Hematopoietic multipotent progenitor cell (in vitro differentiated cells): ENCODE results near the gene C19orf73. TPM values are rescaled to one million over a fixed set of nuclear protein-coding genes. Genes with fewer than 3 reads are reported as not detected.
"Not testable (repeated sequence)": the region's sequence is repeated elsewhere in the genome, so short reads cannot be mapped to it uniquely, and the experiment has no call there.

ENCODE experiments used
- DNase-seq, 3 donors: peaks; one replicate each; pipeline ENCODE4 v3.0.0-alpha.2; 2011 to 2015; ENCODE audit warnings: low read depth in 2 of 3, low spot score in 2 of 3
- total RNA-seq: library from RNA; depleted of rRNA; stranded (reverse); fragments of >200 nt; gene quantifications from one replicate; pipeline ENCODE4 v1.2.3, GENCODE V29; 2012

Gene C19orf73
- total RNA-seq, 1 donor, result 7.0 TPM

DNA sequence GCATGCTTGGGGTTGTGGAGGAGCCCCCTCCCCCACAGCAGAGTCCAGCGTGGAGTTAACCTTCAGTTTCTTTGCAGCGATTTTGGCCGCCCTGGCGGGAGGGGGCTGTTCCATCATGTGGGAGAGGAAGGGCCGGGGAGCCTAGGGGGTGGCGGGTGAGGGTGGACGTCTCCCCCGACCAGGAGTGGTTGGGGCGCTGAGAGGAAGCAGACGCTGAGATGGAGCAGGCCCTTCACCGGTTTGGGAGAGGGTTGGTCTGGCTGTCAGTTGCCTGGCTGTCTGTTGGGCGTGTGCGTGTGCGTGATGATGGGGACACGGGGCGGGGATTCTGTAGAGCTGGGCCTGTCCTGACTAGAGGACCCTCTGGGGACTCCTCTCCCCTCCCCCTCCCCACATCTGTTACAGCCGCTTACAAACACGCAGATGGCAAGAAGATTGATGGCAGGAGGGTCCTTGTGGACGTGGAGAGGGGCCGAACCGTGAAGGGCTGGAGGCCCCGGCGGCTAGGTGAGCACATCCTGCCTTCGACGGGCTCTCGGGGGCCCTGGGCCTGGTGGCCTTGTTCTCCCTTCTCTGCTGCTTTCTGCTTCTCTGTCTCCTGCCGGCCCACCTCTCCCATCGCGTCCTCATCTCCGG, 14.6 kb downstream of the C19orf73 start:
- no peak for DNase-seq

- no peak for DNase-seq
Observed at GRCh38 chr19:49103331-49104085, 15.4 kb downstream of the C19orf73 start.

DNA sequence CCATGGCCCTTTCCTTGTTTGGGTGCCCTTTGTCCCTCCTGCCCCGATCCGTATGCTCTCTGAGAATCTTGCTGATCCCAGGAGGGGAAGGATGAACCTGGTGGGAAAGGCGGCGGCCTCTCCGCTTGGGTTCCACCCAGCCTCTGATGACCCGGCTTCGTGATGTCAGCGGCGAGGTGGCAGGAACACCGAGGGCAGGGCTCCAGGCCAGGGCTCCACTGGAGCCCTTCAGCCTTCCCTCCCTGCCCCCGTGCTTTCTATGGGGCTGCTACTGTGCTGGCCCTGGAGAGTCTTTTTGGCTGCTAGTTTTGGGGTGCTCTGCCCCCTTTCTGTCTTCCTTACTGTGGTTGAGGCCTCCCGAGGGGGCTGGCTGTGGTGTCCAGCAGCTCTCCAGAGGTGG, 16.6 kb downstream of the C19orf73 start:
- no peak for DNase-seq

DNA sequence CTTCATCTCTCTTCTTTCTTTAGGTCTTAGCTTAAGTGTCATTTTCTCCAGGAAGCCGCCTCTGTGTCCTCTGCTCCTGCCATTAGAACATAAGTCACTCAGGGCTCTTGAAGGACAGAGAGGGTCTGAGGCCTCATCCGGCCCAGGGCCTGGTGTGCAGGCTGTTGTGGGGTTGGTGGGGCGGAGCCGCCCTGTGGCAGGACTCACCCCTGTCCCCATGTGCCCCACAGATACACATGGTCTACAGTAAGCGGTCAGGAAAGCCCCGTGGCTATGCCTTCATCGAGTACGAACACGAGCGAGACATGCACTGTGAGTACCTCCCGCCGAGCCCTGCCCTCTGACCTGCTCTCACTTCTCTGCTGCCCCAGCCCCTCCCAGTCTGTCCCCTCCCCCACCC, 17.8 kb downstream of the C19orf73 start:
- no peak for DNase-seq

DNA sequence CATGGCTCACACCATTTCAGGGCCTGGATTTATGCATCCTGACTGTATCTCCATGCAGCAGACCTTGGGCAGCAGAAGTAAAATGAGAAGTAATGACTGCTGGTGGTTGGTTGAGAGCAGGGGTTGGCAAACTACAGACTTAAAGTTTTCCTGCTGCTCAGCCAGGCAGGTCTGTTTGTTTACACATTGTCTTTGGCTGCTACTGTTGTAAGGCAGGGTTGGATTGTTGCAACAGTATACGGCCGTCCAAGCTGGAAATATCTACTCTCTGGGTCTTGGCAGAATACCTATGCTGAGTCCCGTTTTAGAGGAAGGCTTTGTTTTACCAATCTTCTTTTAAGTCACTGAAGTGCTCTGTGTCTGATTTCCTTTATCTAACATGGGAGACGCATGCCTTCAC, 20.1 kb downstream of the C19orf73 start:
- no peak for DNase-seq

- peak; percentile 64 to 86 (median 69) for DNase-seq
Observed at GRCh38 chr19:49097453-49098288, 21.3 kb downstream of the C19orf73 start.

DNA sequence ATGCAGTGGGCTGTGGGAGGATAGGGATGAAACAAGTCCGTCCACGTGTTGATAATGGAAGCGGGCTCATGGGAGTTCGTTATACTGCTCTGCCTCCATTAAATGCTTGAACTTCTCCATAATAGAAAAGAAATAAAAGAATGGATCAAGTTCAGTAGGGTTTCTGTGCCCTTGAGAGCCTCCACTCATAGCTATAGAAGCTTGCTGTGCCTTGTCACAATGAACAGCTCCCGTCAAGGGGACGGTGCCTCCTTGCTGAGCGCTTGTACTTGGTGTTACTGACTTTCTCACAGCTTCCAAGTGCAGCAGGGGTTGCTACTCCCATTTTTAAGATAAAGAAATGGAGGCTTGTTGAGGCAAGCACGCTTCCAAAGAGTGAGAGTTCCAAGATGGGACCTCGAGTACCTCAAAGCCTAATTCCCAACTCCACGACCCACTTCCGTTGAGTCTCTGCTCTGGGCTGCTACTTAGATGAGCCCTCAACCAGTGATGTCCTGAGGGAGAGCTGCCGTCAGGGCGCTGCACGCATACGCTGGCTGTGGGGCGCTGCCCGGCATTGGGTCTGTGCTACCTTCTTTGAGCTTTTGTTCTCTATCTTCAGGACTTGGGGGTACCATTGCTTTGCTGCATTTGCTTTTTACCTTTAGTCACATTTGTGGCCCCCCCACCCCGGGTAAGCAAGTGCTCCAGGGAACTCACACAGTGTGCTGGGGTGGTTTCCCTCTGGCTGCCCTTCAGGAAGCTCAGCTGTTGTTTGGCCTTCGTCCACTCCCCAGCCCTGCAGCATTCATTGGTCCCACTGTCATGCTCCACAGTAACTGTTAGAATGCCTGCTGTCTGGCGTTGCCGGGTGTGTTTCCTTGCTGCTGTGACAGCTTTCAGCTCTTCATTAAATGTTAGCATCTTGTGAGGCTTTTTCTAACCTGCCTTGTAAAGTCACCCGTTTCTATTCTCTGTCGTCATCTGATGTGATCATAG, 24.1 kb downstream of the C19orf73 start:
- DNase-seq, result no peak

GRCh38 chr19:49092686-49093085, 26.3 kb downstream of the C19orf73 start:
- DNase-seq, result no peak

- no peak for DNase-seq
Observed at GRCh38 chr19:49091391-49092038, 27.4 kb downstream of the C19orf73 start.

- no peak for DNase-seq
Observed at GRCh38 chr19:49086296-49086695, 32.6 kb downstream of the C19orf73 start.

DNA sequence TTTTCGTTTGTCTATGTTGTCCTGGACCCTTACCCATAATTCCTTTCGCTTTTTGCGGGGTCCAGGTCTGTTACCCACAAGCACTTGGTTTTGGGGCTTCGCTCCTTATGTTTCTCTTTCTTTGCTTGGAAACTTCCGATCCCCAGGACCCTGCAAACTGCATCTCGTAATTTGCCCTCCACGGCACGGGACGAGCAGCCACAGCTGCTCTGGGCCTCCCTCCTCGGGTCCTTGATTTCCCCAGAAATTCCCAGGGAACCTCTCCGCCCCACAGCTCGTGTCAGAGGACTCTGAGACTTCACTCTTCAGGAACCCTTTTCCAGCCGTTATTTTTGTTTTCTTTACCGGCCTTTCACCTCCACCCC, 33.1 kb downstream of the C19orf73 start:
- no peak for DNase-seq

DNA sequence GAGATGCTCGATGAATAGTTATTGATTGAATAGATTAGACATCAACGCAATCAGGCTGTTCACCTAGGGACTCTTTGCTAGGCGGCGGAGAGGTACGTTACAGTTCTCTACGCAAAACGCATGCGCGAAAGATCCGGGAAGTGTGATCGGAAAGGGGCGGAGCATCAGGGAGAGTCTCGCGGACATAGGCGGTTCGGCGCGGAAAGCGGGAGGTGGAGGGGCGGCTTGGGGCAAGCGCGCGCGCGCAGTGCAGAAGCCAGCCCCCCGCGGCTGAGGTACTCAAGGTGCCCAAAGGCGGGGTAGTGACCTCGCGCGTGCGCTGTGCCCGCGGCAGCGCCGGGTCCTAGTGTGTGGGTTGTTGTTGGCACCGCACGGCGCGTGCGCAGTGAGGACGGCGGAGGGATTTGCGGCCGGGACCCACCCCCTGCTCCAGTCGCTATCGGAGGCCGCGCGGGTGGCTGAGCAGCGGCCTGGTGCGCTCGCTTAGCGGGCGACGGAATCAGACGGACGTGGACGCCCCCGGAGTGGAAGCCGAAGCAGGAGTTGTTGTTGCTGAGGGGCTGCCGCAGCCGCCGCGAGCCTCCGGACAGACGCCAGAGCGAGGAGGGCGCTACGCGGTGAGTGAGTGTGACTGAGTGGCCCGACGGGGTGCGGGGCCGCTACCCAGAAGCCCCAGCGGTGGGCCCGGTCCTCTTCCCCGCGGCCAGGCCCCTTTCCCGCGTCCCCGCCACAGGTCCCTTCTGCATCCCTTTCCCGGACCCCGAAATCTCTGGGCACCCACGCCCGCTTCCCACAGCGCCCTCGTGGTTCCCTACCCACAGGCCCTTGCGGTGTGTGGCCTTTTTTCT, 33.7 kb downstream of the C19orf73 start, which contains the start of gene SNRNP70:
Gene SNRNP70, plus strand, starts transcription at position 432 of the 848 bp plus-strand sequence. CDS start 964 bp downstream, outside the sequence.
- DNase-seq, result peak; percentile 99 to 100 (median 100)

DNA sequence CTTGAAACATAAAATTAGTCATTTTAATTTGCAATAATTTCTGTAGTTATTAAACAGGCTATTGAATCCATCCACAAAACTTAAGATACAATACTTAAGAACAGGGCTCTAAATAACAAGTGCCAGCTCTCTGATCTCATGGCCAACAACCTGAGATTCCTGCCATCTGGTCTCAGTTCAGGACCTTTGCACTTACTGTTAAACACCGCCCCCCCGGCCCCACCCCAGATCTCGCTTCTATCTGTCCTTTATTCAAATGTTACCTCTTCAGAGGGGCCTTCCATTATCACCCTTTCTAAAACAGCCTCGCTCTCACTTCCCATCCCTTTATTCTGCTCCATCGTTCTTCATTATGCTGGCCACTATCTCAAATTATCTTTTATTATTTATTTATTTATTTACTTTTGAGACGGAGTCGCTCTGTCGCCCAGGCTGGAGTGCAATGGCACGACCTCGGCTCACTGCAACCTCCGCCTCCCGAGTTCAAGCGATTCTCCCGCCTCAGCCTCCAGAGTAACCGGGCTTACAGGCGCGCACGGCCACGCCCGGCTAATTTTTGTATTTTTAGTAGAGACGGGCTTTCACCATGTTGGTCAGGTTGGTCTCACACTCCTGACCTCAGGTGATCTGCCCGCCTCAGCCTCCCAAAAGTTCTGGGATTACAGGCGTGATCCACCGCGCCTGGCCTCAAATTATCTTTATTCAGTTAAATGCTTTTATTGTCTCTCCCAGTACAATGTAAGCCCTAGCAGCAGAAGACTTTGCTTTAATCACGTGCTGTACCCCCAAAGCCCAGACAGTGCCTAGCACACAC, 34.5 kb downstream of the C19orf73 start:
- DNase-seq, result no peak

- DNase-seq, result no peak
Observed at GRCh38 chr19:49081273-49081672, 37.7 kb downstream of the C19orf73 start.

- DNase-seq, result no peak
Observed at GRCh38 chr19:49080392-49080791, 38.6 kb downstream of the C19orf73 start.

GRCh38 chr19:49074869-49075268, 44.1 kb downstream of the C19orf73 start:
- DNase-seq, result not testable (repeated sequence)

GRCh38 chr19:49073514-49074378, 45.2 kb downstream of the C19orf73 start:
- DNase-seq, result no peak
